NOMO-1 (cell line): ENCODE data around the gene LUC7L3.
A peak's percentile ranks its signal among the peaks of the same experiment; 100 is the strongest.

Source experiments
- DNase-seq, 2 experiments: peaks; one replicate each; lab custom pipeline; 2025; ENCODE audit not compliant: unreplicated experiment in 2 of 2; lab: John Stamatoyannopoulos, UW

LUC7L3 gene

DNA sequence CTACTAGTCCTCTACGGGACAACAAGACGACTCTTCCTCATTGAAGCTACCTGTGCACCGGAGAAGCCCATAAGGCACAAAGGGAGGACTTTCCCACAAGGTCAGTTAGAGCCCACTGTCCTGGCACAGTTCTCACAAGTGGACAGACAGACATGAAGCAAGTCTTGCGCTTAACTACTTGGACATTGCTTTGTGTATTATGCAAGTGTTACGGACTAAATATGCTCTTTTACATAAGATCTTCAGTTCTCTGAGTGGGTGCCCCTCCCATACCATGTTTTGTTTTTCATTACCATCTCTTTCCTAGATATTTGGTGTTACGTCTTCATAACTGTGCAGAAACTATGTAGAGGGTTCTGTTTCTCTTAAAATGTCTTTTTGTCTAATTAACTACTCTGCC, 29.8 kb downstream of the LUC7L3 start:
- DNase-seq, result no peak

DNA sequence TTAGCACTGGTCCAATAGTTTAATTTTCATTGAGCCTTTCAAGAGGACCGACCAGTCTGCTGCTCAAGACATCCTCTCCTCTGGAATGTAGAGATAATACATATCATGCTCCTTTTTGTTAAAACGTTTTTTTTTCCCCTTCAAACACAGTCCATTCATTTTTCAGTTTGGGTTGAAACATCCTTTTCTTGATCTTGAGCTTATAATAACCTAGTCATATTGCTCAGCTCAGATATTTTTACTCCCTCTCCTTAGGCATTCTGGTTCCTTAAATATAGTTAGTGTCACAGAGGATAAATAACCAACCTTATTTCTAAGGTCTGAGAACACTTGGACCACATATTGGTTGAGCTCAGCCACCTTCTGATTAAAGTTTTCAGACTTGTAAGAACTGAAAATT, 35.1 kb downstream of the LUC7L3 start:
- no peak for DNase-seq

DNA sequence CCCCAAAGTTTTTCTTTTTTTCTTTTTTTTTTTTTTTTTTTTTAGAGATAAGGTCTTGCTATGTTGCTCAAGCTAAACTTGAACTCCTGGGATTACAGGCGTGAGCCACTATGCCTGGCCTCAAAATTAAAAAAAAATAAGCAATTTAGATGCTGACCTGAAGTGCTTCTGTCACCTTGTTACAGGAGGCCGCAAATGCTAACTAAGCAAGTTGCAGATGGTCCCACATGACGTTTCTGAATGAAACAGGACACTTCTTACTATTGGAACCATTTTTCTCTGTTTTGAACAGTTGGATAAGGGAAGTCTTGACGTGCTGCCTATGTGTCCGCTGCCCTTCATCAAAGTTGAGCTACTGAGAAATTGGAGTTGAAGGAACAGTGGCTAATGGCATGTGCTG, 39.1 kb downstream of the LUC7L3 start:
- DNase-seq, result no peak

DNA sequence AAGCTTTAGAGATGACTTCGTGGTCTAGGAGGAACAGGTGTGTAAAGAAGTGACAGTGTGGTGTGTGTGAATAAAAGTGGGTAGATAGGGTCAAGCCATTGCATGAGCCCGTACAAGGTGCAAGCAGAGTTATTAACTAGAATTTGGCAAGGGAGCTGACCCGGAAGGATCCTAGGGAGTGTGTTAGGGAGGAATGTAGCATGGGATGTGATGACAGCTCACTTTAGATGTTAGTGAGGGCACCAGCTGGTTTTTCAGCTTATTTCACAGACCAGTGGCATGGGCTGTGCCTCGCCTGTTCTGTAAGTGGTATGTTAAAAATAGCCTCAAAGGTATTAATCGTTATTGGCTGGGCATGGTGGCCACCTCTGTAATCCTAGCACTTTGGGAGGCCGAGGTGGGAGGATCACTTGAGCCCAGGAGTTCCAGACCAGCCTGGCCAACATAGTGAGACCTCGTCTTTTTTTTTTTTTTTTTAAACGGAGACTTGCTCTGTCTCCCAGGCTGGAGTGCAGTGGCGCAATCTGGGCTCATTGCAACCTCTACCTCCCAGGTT, 39.7 kb downstream of the LUC7L3 start:
- DNase-seq, result no peak

DNA sequence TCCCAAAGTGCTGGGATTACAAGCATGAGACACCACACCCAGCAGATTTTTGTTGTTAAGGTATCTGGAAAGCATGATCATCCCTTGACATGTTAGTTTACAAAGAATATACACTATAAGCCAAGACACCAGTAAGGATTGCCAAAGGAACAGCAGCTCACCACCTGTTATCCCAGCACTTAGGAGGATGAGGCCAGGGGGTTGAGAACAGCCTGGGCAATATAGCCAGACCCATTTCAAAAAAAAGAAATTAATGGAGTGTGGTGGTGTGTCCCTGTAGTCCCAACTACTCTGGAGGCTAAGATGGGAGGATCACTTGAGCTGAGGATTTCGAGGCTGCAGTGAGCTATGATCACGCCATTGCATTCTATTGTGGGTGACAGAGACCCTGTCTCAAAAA, 42.8 kb downstream of the LUC7L3 start:
- DNase-seq, result no peak

DNA sequence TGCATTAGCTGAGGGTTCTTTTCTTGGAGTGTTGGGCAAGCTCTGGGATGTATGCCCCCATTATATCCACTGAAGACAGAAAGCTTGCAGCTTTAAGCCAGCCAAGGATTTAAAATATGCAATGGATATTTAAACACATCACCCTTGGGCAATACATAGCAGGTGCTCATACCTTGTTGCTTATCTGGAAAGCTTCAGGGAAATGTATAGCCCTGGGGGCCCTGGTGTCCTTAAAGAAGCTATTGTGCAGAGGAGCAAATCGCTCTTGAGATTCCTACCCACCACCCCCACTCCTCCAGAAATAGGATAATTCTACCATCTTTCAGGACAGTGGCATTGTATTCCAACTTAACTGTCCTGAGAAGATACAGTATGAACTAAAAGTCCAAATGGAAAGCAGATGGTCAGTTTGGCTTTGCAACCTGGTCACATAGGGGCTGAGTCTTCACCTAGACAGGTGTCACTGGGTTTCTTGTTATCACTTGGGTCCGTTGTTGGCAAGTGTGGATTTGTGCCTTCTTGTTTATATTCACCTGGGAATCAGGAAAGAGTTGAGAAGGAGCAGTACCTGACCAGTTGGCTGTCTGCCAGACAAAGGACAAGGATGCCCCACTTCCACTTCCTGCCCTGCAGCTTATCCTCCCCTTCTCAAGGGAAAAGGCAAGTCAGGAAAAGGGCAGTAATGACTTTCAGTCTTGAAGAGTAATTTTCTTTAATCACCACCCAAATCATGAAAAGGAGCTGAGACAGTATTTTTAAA, 44.5 kb downstream of the LUC7L3 start:
- DNase-seq, result no peak

DNA sequence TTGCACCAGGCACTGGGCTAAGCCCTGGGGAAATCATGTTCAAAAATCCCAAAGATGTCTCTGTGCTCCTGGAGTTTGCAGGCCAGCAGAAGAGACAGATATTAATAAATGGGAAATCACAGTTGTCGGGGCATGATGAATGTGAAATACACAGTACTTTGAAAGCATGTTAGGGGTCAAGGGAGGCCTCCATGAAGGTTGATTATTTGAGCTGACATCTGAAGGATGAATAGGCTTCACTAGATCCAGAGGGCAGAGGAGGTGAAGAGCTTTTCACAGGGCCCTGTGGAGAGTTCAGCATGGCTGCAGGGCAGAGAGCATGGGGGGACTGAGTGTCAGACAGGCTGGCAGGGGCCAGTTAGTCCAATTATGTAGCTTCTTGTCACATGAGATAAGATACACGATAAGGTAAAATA, 45.3 kb downstream of the LUC7L3 start:
- no peak for DNase-seq

DNA sequence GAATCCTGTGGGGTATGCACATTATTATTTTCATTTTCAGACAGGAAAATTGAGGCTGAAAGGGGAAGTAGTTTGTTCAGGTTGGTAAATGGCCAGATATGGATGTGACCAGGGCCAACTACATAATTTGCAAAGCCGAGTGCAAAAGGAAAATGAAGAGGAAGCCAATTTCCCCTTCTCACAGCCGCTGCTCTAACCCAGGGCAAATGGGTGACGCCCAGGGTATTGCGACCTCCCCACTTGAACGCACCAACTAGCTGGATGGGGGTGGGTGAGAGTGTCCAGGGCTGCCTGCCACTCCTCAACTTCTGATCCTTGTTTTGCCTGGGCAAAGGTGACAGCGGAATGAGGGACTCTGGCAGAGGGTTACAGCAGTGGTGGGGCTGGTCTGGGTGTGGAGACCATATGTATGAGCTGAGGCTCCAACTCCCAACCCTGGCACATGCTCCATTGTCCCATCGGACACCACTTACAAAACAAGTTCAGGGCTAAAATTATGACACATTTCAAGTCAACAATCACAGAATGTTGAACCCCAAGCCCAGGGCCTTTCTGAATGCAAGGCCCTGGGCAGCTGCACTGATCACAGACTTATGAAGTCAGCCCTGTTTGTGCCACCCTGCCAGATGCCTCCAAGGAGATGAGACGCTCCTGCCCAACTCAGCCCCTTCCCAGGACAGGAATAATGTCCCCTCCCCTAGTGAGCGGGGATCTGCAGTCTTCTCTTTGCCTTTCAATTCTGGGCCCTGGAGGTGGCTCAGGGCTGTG, 46.2 kb downstream of the LUC7L3 start:
- peak; percentile 75 to 88 for DNase-seq

DNA sequence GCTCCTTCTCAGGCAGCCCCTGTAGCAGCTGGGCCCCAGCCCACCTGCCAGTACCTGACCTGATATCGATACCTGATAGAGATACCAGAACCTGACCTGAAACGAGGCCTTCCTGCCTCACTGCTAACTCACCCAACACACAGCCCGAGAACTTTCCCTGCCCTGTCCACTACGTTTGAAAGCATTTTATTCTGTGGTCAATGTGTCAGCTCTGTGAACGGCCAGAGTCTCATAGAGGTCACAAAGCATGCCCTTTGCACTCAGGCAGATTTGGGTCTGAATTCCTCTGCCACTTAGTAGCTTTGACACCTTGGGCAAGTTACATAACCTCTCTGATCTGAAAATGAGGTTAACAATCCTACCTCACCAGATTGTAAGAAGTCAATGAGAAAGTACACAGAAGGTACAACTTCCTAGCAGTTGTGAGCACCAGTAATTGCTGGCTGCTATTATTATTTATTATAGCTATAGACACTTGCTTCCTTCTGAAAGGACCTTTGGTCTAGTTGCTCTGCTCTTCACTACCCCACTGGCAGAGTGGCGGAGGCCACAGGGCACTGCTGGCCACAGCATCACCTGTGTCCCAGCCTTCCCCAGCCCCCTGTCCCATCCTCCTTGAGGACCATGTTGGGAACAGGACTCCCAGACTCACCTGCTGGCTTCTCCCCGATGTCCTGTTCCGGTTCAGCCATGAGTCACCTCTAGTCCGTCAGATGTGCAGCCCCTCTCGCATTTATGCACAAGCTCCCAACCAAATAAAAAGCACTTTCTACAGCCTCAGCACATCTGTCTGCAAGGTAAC, 47.0 kb downstream of the LUC7L3 start:
- DNase-seq, result no peak

DNA sequence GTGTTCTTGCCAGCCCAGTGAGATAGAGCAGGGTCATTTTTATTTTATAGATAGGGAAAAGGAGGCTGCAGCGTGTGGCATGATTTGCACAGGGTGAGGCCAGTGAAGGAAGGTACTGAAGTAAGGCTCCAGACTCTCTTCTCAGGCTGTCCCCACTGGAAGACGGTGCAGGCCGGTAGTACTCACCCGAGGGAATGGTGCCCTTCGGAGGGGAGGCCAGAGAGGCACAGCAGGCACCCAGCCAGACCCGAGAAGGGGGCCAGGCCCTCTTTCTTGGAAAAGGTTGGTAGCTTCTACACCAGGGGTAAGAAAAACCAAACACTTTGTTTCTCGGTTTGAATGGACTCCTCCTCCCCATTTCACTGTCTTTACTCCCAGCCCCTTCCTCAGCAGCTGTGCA, 47.6 kb downstream of the LUC7L3 start:
- no peak for DNase-seq

DNA sequence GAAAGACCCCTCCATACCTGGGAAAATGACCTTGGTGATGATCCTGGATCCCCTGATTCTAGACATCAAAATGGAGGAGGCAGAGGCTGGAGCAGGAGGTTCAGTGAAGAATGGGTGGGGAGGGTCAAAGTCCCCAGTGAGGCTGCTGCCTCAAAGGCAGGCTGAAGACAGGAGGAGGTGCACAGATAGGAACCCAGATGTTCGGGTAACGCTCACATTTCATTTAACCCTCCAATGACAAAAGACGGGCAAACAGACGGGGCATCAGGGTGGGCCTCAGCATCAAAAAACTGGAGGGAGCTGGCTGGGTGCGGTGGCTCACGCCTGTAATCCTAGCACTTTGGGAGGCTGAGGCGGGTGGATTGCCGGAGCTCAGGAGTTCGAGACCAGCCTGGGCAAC, 48.0 kb downstream of the LUC7L3 start, which contains the start of gene ANKRD40CL:
Gene ANKRD40CL, minus strand, starts transcription at position 73 of the 400 bp plus-strand sequence. CDS start 605 bp downstream, outside the sequence.
- no peak for DNase-seq

DNA sequence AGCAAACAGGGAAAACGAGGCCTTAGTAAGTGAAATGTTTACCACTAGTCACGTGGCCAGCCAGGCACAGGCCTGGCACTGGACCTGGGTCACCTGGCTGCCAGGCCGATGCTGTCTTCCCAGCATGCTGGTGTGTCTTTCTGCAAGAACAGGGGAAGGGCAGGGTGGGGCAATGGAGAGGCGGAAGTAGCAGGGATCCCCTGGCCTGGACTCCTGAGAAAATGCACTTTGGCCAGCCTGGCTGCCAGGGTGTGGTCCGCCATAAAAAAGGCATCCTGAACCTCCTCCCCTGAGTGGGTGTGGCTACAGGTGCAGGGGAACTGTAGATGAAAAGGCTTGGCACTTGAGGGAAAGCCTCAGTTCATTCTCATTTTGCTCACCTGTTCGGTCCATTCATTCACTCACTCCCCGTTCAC, 49.0 kb downstream of the LUC7L3 start:
- no peak for DNase-seq

DNA sequence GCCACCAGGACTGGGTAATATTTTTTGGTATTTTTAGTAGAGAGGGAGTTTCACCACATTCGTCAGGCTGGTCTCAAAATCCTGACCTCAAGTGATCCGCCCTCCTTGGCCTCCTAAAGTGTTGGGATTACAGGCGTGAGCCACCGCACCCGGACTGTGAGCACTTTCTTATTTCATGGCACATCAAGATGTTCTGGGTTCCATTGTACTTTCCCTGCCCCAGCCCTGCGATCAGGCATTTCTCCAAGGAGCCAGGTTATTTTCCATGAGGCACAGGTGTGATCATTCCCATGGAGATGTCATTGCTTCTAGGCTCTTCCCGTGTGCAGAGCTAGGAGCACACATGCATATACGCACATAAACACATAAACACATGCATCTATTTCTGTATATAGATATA, 50.5 kb downstream of the LUC7L3 start:
- DNase-seq, result no peak

DNA sequence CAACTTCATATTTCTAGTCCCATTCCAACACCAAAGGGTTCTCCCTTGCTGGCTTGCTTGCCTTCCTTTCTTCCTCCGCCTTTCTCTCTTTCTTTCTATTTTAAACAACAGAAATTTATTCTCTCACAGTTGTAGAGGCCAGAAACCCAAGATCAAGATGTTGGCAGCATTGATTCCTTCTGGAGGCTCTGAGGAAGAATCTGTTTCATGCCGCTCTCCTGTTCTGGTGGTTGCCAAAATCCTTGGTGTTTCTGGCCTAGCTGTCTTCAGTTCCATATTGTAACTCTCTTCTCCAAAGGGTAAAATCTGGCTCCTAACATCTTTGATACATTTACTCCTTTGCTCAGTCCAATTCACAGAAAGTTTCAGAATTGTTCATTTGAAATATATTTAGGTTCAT, 50.9 kb downstream of the LUC7L3 start:
- no peak for DNase-seq

DNA sequence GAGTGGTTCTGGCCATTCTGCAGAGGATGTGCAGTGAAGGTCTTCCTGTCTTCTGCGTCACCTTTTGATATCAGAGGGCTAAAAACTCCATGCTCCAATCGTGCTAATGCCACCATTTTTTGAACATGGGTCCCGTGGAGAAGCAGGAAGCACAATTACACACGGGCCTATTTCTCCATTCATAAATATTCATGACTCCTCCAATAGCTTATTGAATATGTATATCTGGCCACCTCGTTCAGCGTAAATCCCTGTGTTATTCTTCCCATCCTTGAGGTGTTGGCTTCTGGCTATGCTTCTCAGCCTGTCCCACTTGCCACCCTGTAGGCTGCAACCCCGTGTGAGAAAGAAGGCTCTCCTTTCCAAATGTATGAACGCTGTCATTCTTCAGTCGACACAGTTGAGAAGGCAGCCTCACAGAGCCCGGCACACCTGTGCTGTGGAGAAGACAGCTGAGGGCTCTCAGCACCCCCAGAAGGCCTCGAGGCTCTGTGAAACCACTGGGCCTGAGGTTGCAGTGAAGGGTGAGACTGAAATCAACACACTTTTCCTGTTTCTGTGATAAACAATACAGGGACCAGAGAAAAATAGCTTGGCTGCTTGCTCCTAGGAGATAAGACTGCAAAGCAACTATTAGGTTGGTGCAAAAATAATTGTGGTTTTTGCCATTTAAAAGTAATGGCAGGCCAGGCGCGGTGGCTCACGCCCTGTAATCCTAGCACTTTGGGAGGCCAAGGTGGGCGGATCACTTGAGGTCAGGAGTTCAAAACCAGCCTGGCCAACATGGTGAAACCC, 52.8 kb downstream of the LUC7L3 start:
- DNase-seq, result no peak

DNA sequence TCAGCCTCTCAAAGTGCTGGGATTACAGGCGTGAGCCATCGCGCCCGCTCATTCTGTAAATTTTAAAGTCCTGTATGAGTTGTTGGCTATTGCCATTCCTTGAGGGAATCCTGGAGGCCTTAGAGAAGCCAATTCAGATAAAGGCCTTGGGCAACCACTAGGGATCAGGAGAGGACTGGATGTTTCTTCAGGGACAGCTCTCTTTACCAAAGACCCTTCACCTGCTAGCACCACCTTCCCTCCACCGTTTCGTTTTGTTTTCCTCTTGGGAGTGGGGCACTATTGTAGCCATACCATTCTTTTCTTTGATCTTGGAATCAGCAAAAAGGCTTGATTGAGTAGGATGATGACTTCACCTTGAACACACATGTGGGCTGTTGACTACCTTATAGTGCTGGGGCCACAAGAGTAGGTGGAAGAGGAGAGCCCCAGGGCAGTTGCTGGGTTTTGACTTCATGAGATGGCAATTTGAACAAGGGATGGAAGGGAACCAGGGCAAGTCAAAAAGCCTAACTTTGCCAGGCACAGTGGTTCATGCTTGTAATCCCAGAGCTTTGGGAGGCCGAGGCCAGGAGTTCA, 54.9 kb downstream of the LUC7L3 start:
- DNase-seq, result no peak

DNA sequence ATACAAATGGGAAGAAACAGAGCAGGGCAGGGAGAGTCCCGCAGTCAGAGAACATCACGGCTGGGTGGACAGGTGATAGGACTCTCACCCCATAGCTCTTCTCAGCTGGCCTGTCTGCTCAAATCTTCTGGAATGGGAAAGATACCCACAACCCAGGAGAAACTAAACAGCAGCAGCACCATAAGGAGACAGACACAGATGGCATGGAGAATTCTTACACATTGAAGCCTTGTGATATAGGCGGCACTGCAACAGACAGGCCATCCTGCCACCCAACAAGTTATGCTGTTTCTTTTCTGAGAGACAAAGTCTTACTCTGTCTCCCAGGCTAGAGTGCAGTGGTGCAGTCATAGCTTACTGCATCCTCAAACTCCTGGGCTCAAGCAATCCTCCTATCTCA, 56.5 kb downstream of the LUC7L3 start:
- no peak for DNase-seq

DNA sequence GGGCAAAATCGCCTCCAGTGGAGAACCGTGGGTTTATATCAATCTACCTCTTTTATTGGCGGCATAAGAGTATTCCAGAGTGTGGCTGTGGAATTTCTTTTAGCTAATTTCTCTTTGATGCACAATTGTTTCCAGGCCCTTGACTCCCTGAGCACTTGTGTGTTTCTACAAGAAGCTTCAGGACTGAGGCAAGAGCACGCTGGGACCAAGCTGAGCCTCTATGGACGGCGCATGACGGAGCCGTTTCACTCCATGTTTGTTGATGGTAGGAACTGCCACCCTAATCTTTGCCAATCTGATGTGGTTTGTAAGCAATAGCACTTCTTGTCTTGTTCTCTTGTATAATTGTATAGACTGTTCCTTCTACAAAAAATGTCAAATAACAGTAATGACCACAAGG, 59.1 kb downstream of the LUC7L3 start:
- no peak for DNase-seq

DNA sequence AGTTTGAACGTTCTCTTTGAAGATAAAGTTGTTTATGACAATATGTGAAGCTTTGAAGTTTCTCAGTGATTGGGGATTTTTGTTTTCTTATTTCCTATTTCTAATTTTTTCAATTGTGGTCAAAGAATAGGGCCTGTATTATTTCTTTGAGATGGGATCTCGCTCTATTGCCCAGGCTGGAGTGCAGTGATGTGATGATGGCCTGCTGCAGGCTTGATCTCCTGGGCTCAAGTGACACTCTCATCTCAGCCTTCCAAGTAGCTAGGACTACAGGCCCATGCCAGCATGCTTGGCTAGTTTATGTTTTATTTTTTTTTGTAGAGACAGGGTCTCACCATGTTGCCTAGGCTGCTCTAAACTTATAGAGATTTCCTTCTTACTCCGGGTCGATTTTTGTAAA, 59.6 kb downstream of the LUC7L3 start:
- DNase-seq, result no peak
